GM06990 (cell line): Measurements from ENCODE around the gene CRMP1.

Experiments used
- DNase-seq: peaks from one replicate; pipeline ENCODE4 v3.0.0-alpha.2; 2011; ENCODE audit not compliant: insufficient read length; ENCODE audit errors: extremely low read depth
- H3K27me3 ChIP-seq: replicated peaks from 2 replicates; pipeline ENCODE4 v1.6.0; 2011; ENCODE audit warnings: low read length; ENCODE audit not compliant: control insufficient read depth, insufficient read depth
- H3K36me3 ChIP-seq: 2 replicates; pipeline ENCODE4 v1.5.1; 2011; ENCODE audit warnings: low read length; ENCODE audit not compliant: control insufficient read depth, insufficient read depth
- H3K4me3 ChIP-seq: replicated peaks from 2 replicates; pipeline ENCODE4 v1.5.1; 2011; ENCODE audit warnings: low read depth, mild to moderate bottlenecking, control low read depth, low read length
- CTCF ChIP-seq: IDR thresholded peaks from 2 replicates; pipeline ENCODE4 v1.5.1; 2011; ENCODE audit warnings: low read length, control low read depth, mild to moderate bottlenecking, inconsistent platforms; ENCODE audit not compliant: insufficient read depth, poor library complexity, severe bottlenecking

Gene CRMP1

GRCh38 chr4:5887011-5887360 is 5.9 kb downstream of the CRMP1 start:
- Histone ChIP-seq H3K27me3 (peaks cover 2% of the 10 kb centered on the region), H3K36me3 (no peaks in the 10 kb centered on the region), H3K4me3 (no peak overlapping the region)
- TF ChIP-seq CTCF: no peak
- no peak for DNase-seq

- DNase-seq: no peak
- Histone ChIP-seq H3K27me3 (peaks cover 2% of the 10 kb centered on the region), H3K36me3 (no peaks in the 10 kb centered on the region), H3K4me3 (no peak overlapping the region)
- no peak for TF ChIP-seq CTCF
Observed at GRCh38 chr4:5885733-5886132, 7.2 kb downstream of the CRMP1 start.

GRCh38 chr4:5884796-5885195 is 8.1 kb downstream of the CRMP1 start:
- Histone ChIP-seq H3K27me3 (peaks cover 2% of the 10 kb centered on the region), H3K4me3 (no peak overlapping the region), H3K36me3 (no peaks in the 10 kb centered on the region)
- DNase-seq: no peak
- TF ChIP-seq CTCF: no peak

GRCh38 chr4:5883916-5884315 is 9.0 kb downstream of the CRMP1 start:
- no peak for DNase-seq
- Histone ChIP-seq H3K27me3 (peaks cover 2% of the 10 kb centered on the region), H3K4me3 (no peak overlapping the region), H3K36me3 (no peaks in the 10 kb centered on the region)
- TF ChIP-seq CTCF: no peak

GRCh38 chr4:5882947-5883346 is 9.9 kb downstream of the CRMP1 start:
- no peak for DNase-seq
- Histone ChIP-seq H3K36me3 (no peaks in the 10 kb centered on the region), H3K4me3 (no peak overlapping the region), H3K27me3 (peaks cover 2% of the 10 kb centered on the region)
- TF ChIP-seq CTCF: no peak

GRCh38 chr4:5881340-5881739 is 11.5 kb downstream of the CRMP1 start:
- Histone ChIP-seq H3K36me3 (no peaks in the 10 kb centered on the region), H3K4me3 (no peak overlapping the region), H3K27me3 (peaks cover 2% of the 10 kb centered on the region)
- no peak for DNase-seq
- TF ChIP-seq CTCF: no peak
